ENCODE data around the gene DUT. TPM values are rescaled to one million over a fixed set of nuclear protein-coding genes. Genes with fewer than 3 reads are reported as not detected.

Gene DUT
- total and polyA plus RNA-seq, 2 of the 8 experiments (the other 6 are each of a cell fraction or from before 2014, with no cell fraction given), result 71.5 to 246 TPM

- TF ChIP-seq CHD7 (IDR thresholded peaks at IDR 0.05; ENCODE audit: insufficient replicate concordance, low read length), result no peak
- no peak for TF ChIP-seq JUND (IDR thresholded peaks at IDR 0.05; ENCODE audit: low read length)
- no peak for TF ChIP-seq HDAC2 (IDR thresholded peaks at IDR 0.05; ENCODE audit: borderline replicate concordance in 1 of 2, low read depth in 2 of 2, low read length in 2 of 2)
- no peak for TF ChIP-seq GABPA (IDR thresholded peaks at IDR 0.05; ENCODE audit: borderline replicate concordance, insufficient read depth, low read length)
- no peak for TF ChIP-seq ATF3 (IDR thresholded peaks at IDR 0.05; ENCODE audit: insufficient read depth, low read depth, low read length)
- no peak for TF ChIP-seq BRCA1 (IDR thresholded peaks at IDR 0.05; ENCODE audit: low read depth, low read length)
Observed at GRCh38 chr15:48315041-48315440, 16.2 kb upstream of the DUT start (continued).

All from H1 (cell line).